Cardiac fibroblast (primary cell): ENCODE measurements around the gene CD226.

Experiments used
- DNase-seq, 2 donors: peaks; one replicate each; pipeline versions ENCODE4 v3.0.0 to v3.0.0-alpha.2; 2010; ENCODE audit warnings: low read depth in 2 of 2
- H3K4me3 ChIP-seq, 2 donors: replicated peaks in 1 of 2; 1 replicate in 1 of 2; 2 replicates in 1 of 2; pipeline ENCODE4 v1.5.1; 2011; ENCODE audit warnings: low read depth in 2 of 2, low read length in 2 of 2, mild to moderate bottlenecking in 2 of 2, moderate library complexity in 1 of 2
- CTCF ChIP-seq: IDR thresholded peaks from one replicate; pipeline ENCODE4 v1.5.1; 2011; ENCODE audit warnings: low read depth, mild to moderate bottlenecking, low read length, inconsistent platforms

Gene CD226

DNA sequence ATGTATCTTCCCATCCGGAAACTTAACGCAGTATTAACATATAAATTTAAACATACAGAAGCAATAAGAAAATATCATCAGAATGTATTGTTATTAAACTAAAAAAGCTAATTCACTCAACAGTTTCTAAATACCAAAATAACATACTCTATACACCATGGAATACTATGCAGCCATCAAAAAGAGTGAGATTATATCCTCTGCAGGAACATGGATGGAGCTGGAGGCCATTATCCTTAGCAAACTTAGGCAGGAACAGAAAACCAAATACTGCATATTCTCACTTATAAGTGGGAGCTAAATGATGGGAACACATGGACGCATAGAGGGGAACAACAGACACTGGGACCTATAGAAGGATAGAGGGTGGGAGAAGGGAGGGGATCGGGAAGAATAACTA is 127.1 kb downstream of the CD226 start:
- no peak overlapping the region for H3K4me3 ChIP-seq
- DNase-seq, result no peak
- no peak for TF ChIP-seq CTCF

- DNase-seq, result no peak
- TF ChIP-seq CTCF, result no peak
- no peak overlapping the region for H3K4me3 ChIP-seq
Measured at GRCh38 chr18:69819460-69819859, 128.2 kb downstream of the CD226 start.

GRCh38 chr18:69817335-69817940 is 130.2 kb downstream of the CD226 start:
- peak; percentile 81 to 85 for DNase-seq
- no peak overlapping the region for H3K4me3 ChIP-seq
- TF ChIP-seq CTCF, result no peak

DNA sequence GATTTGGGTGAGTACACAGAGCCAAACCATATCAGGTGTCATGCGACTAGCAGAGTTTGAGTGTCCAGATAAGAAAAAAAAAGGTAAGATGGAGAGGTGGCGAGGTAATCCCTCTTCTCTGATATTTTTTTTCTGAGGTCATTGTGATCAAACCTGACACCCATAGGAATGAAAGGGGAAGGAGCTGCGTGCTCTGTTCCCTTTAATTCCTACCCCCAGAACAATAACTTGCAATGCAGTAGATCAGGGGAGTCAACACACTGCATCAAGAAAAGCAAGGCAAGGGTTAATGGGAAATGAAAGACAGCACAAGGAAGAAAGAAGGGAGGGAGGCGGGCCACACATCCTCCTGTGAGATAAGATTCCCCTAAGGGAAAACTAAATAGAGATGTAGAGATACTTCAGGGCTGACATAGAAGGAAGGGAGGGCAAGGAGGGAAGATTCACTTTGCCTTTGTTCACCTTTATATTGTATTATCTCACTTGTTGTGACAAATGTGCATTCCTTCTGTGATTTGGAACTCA is 132.8 kb downstream of the CD226 start:
- H3K4me3 ChIP-seq, result no peak overlapping the region
- TF ChIP-seq CTCF, result no peak
- no peak for DNase-seq

GRCh38 chr18:69813559-69813958 is 134.1 kb downstream of the CD226 start:
- no peak for DNase-seq
- no peak for TF ChIP-seq CTCF
- H3K4me3 ChIP-seq, result no peak overlapping the region

DNA sequence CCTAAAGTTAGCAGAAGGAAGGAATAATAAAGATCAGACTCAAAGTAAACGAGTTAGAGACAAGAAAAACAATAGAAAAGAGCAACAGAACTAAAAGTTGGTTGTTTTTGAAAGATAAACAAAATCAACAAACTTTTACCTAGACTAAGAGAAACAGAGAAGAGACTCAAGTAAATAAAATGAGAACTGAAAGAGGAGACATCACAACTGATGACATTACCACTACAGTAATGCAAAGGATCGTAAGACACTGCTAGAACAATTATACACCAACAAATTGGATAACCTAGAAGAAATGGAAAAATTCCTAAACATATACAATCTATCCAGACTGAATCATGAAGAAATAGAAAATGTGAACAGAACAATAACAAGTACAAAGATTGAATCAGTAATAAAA is 139.3 kb downstream of the CD226 start:
- no peak for TF ChIP-seq CTCF
- no peak overlapping the region for H3K4me3 ChIP-seq
- no peak for DNase-seq
